SJSA1 (cell line): ENCODE measurements around the gene KLRC2. TPM values are rescaled to one million over a fixed set of nuclear protein-coding genes. Genes with fewer than 3 reads are reported as not detected.
"Not testable (repeated sequence)": the region's sequence is repeated elsewhere in the genome, so short reads cannot be mapped to it uniquely, and the experiment has no call there.

Experiments used
- DNase-seq, 2 experiments: peaks; one replicate each; pipeline ENCODE4 v3.0.0-alpha.2; 2015 to 2020; ENCODE audit warnings: low spot score in 2 of 2, low read depth in 1 of 2
- H3K27ac ChIP-seq: fragments of 250-450 bp; sonication (Bioruptor Pico); 2 replicates; pipeline ENCODE4 v1.5.1; 2020; ENCODE audit warnings: mild to moderate bottlenecking, moderate library complexity
- H3K27me3 ChIP-seq: fragments of 250-450 bp; sonication (Bioruptor Pico); replicated peaks from 2 replicates; pipeline ENCODE4 v1.5.1; 2020; ENCODE audit warnings: mild to moderate bottlenecking, moderate library complexity
- H3K36me3 ChIP-seq: fragments of 250-450 bp; sonication (Bioruptor Pico); 2 replicates; pipeline ENCODE4 v1.5.1; 2020; ENCODE audit warnings: mild to moderate bottlenecking
- H3K4me1 ChIP-seq: fragments of 250-450 bp; sonication (Bioruptor Pico); replicated peaks from 2 replicates; pipeline ENCODE4 v1.6.1; 2021; ENCODE audit warnings: mild to moderate bottlenecking
- H3K4me3 ChIP-seq: fragments of 250-450 bp; sonication (Bioruptor Pico); 2 replicates; pipeline ENCODE4 v1.5.1; 2020; ENCODE audit warnings: mild to moderate bottlenecking
- H3K9me3 ChIP-seq: fragments of 250-450 bp; sonication (Bioruptor Pico); replicated peaks from 2 replicates; pipeline ENCODE4 v1.5.1; 2020; ENCODE audit warnings: mild to moderate bottlenecking
- total RNA-seq: library from RNA; depleted of rRNA; stranded (reverse); fragments of >200 nt; shearing (Covaris generic); gene quantifications from 2 replicates; pipeline ENCODE4 v1.2.3, GENCODE V29; 2014

The KLRC2 gene
- total RNA-seq, 1 experiment from 2014 or later: not detected

- Histone ChIP-seq H3K4me1 (peaks cover 25% of the 10 kb centered on the region), H3K9me3 (no peaks in the 10 kb centered on the region), H3K36me3 (no peaks in the 10 kb centered on the region), H3K27ac (peak overlapping the region; percentile 93), H3K4me3 (peak overlapping the region; percentile 29), H3K27me3 (no peaks in the 10 kb centered on the region)
- peak; percentile 84 to 88 for DNase-seq
Observed at GRCh38 chr12:10395390-10395998, 40.3 kb downstream of the KLRC2 start.

DNA sequence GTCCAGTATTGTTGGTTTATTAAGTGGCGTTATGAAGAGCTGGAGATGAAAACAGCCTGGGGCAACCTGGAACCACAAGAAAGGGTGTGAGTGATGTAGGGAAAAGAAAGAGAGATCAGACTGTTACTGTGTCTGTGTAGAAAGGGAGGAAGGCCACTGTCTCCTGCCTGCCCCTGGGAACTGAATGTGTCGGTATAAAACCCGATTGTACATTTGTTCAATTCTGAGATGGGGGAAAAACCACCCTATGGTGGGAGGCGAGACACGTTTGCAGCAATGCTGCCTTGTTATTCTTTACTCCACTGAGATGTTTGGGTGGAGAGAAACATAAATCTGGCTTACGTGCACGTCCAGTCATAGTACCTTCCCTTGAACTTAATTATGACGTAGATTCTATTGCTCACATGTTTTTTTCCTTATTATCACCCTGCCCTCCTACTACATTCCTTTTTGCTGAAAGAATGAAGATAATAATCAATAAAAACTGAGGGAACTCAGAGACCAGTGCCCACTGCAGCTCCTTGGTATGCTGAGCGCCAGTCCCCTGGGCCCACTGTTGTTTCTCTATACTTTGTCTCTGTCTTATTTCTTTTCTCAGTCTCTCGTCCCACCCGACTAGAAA is 41.2 kb downstream of the KLRC2 start:
- DNase-seq, H3K36me3 ChIP-seq, H3K27me3 ChIP-seq, H3K9me3 ChIP-seq, H3K4me3 ChIP-seq: not testable (repeated sequence)
- H3K27ac ChIP-seq: peak overlapping the region; percentile 93
- peaks cover 25% of the 10 kb centered on the region for H3K4me1 ChIP-seq

DNA sequence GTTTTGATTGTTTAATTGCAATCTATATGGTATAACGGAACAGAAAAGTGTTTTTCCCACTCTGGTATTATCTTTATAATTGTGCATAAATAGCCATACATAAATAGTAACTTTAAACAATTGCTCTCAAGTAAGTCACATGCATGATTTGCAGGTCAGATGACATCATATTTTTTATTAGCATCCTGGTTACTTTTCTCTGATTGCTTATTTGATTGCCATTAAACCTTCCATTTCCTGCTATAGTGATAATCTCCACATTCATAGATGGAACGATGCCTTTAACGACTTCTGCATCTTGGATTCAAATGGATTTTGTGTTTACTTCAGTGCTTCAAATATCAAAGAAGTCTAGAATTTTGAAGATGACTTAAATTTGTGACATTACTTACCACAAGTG is 42.5 kb downstream of the KLRC2 start:
- Histone ChIP-seq H3K4me3 (no peak overlapping the region), H3K27me3 (no peaks in the 10 kb centered on the region), H3K27ac (no peak overlapping the region), H3K9me3 (no peaks in the 10 kb centered on the region), H3K4me1 (peaks cover 25% of the 10 kb centered on the region), H3K36me3 (no peaks in the 10 kb centered on the region)
- no peak for DNase-seq

- Histone ChIP-seq H3K4me3 (no peak overlapping the region), H3K4me1 (peaks cover 21% of the 10 kb centered on the region), H3K36me3 (no peaks in the 10 kb centered on the region), H3K27ac (no peak overlapping the region), H3K9me3 (no peaks in the 10 kb centered on the region), H3K27me3 (no peaks in the 10 kb centered on the region)
- DNase-seq: peak in 1 of 2 experiments; percentile 20
Observed at GRCh38 chr12:10392394-10392930, 43.3 kb downstream of the KLRC2 start.

GRCh38 chr12:10390991-10391390 is 44.8 kb downstream of the KLRC2 start:
- not testable (repeated sequence) for H3K4me3 ChIP-seq, DNase-seq
- H3K4me1 ChIP-seq: peaks cover 14% of the 10 kb centered on the region

DNA sequence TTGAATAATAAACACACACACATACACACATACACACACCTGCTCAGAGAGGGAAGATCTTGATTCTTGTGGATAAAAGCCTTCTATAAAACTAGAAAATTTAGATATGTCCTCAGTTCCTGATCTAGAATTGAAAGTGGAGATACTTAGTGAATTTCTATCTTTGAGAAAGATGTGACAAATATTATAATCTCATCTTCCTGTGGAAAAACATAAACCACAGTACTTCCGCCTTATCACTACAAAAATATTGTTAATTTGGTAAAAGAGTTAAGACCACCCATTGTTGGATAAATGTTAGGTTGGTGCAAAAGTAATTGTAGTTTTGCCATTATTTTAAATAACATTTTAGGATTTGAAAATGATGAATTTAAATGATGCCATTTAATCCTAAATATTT is 45.9 kb downstream of the KLRC2 start, which contains the start of gene KLRK1:
Gene KLRK1, minus strand, starts transcription at position 138 of the 400 bp plus-strand sequence. CDS start 1,231 bp downstream, outside the sequence.
- no peaks in the 10 kb centered on the region for H3K36me3 ChIP-seq
- H3K4me3 ChIP-seq: no peak within 1 kb of the TSS
- H3K4me1 ChIP-seq: peaks cover 15% of the 10 kb centered on the region
- no peak for DNase-seq
- H3K27me3 ChIP-seq: no peaks in the 10 kb centered on the region
- no peaks in the 10 kb centered on the region for H3K9me3 ChIP-seq
- H3K27ac ChIP-seq: no peak within 1 kb of the TSS

More at GRCh38 chr12:10390991-10391390, 44.8 kb downstream of the KLRC2 start:
- H3K9me3 ChIP-seq, H3K36me3 ChIP-seq, H3K27ac ChIP-seq, H3K27me3 ChIP-seq: not testable (repeated sequence)

GRCh38 chr12:10388624-10389413 is 47.0 kb downstream of the KLRC2 start:
- no peaks in the 10 kb centered on the region for H3K36me3 ChIP-seq

GRCh38 chr12:10387498-10387897 is 48.3 kb downstream of the KLRC2 start:
- not testable (repeated sequence) for DNase-seq, H3K27me3 ChIP-seq, H3K36me3 ChIP-seq, H3K27ac ChIP-seq, H3K9me3 ChIP-seq, H3K4me3 ChIP-seq
- H3K4me1 ChIP-seq: peaks cover 11% of the 10 kb centered on the region

More at GRCh38 chr12:10388624-10389413, 47.0 kb downstream of the KLRC2 start:
- Histone ChIP-seq H3K4me3 (no peak overlapping the region), H3K9me3 (no peaks in the 10 kb centered on the region), H3K4me1 (peaks cover 11% of the 10 kb centered on the region), H3K27me3 (no peaks in the 10 kb centered on the region), H3K27ac (no peak overlapping the region)
- DNase-seq: no peak

DNA sequence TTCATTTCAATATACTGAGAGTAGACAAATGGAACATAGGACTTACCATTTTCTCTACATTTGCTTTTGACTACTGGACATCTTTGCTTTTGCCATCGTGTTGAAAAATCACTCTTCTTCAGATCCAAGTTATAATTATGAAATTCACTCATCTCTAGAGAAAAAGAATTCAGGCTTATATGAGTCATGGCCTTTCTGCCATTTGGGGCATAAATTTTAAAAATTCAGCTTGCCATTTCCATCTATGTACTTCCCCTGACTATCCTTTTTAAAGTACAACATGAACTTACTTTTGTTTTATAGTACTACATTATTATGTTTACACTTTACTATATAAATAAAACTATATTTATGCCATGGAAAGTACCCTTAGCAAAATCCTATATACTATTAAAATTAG is 49.0 kb downstream of the KLRC2 start:
- no peaks in the 10 kb centered on the region for H3K27me3 ChIP-seq
- no peaks in the 10 kb centered on the region for H3K36me3 ChIP-seq
- H3K4me3 ChIP-seq: no peak overlapping the region
- no peak for DNase-seq
- H3K4me1 ChIP-seq: peaks cover 11% of the 10 kb centered on the region
- H3K27ac ChIP-seq: no peak overlapping the region
- no peaks in the 10 kb centered on the region for H3K9me3 ChIP-seq

GRCh38 chr12:10385166-10385613 is 50.6 kb downstream of the KLRC2 start:
- no peaks in the 10 kb centered on the region for H3K36me3 ChIP-seq
- H3K4me1 ChIP-seq: peaks cover 11% of the 10 kb centered on the region
- H3K9me3 ChIP-seq: no peaks in the 10 kb centered on the region
- DNase-seq: peak in 1 of 2 experiments; percentile 89
- no peak overlapping the region for H3K4me3 ChIP-seq
- H3K27ac ChIP-seq: peak overlapping the region; percentile 12
- H3K27me3 ChIP-seq: no peaks in the 10 kb centered on the region

DNA sequence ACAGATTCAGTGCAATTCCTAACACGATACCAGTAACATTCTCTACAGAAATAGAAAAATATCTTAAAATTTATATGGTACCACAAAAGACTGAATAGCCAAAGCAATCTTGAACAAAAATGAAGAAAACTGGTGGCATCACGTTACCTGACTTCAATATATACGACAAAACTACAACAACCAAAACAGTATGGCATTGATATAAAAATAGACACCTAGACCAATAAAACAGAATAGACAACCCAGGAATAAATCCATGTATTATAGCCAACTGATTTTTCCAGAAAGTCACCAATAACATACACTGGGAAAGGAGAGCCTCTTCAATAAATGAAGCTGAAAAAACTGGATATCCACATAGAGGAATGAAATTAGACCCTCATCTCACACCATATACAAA is 51.6 kb downstream of the KLRC2 start:
- no peak for DNase-seq
- Histone ChIP-seq H3K27me3 (no peaks in the 10 kb centered on the region), H3K4me1 (peaks cover 11% of the 10 kb centered on the region), H3K36me3 (no peaks in the 10 kb centered on the region), H3K4me3 (no peak overlapping the region), H3K9me3 (no peaks in the 10 kb centered on the region), H3K27ac (no peak overlapping the region)

GRCh38 chr12:10381928-10382628 is 53.7 kb downstream of the KLRC2 start:
- no peak for DNase-seq
- no peaks in the 10 kb centered on the region for H3K36me3 ChIP-seq
- H3K4me3 ChIP-seq: no peak overlapping the region
- H3K4me1 ChIP-seq: peaks cover 11% of the 10 kb centered on the region
- H3K9me3 ChIP-seq: no peaks in the 10 kb centered on the region
- H3K27me3 ChIP-seq: no peaks in the 10 kb centered on the region
- no peak overlapping the region for H3K27ac ChIP-seq
